GM21619 (cell line): ENCODE measurements around the gene TTC12.

Experiments
- ATAC-seq: cut with Tn5 transposase; IDR thresholded peaks from one replicate; pipeline ENCODE4 v1.9.1; 2021; ENCODE audit not compliant: unreplicated experiment

TTC12 gene

GRCh38 chr11:113400631-113401230 lies 86.3 kb downstream of the TTC12 start:
- no peak for ATAC-seq

DNA sequence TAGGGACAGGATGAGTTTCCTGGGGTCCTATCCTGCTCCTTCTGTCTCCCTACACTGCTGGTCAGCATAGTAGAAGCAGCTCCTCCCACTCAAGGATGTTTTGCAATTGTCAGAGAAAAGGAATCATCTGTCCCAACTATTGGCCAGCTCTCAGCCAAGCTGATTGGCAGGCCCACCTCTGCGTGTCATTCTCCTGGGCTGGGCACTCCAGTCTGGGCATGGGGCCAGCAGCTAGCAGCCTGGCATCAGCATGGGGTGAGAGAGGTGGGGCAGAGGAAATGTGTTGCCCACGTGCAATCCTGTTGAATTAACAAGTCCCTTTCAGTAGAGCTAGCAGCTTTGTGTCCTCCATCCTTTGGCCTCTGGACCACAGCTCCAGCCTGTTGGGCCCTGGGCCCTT lies 87.3 kb downstream of the TTC12 start:
- ATAC-seq, result no peak

DNA sequence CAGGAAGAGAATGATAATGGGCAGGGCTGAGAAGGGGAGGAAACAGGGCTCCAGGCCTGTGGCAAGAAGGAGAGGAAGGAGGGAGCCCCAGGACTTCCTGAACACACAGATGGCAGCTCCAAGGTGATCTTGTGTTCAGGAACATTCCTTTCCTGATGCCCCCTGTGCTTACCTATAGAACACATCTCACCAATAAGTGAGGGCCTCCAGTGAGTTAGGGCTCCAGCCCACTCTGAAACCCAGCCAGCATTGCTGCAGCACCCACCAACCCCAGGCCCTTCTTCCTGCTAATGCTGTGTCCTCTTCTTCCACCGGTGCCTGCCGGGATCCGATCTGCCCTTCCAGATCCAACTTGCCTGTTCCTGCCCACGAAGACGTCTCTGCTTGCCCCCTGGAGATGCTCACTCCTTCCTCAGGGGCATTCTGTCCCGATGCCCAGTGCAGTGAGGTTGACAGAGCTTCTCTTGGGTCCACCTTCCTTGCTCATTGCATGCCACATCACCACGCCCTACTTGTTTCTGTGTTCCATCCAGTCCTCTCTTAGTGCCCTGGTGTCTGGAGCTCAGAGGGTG lies 90.6 kb downstream of the TTC12 start:
- no peak for ATAC-seq

DNA sequence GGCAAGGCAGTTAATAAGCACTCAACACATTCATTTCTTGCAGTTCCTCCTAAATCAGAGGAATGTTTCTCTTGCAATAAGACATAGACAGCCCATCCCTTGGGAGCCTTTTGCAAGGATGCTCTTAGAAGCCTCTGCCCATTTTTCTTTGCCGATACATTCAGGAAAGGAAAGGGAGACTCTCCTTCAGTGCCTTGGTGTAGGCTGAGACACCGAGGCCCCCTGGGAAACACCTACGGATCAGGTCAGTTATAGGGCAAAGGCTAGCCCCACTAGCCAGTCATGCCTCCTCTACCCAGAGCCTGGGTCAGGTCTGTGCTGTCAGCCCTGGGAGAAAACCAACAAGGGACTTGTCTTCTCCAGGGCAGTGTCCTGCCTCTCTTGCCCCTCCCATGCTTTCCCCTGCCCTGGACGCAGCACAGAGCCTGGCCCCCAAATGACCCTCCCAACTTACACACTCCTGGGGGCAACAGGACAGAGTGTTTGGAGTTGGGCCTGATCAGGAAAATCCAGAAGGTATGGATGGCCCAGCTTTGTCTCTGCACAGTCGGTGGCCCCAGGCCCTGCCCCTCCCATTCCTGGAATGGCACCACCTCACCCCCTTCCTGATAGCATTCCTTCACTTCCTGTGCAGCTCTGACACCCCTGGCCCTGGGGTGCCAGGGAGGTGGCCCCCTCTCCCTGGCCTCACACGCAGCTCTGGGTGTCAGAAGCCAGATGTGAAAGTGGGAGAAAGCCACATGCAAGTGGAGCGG lies 91.5 kb downstream of the TTC12 start:
- ATAC-seq, result no peak

DNA sequence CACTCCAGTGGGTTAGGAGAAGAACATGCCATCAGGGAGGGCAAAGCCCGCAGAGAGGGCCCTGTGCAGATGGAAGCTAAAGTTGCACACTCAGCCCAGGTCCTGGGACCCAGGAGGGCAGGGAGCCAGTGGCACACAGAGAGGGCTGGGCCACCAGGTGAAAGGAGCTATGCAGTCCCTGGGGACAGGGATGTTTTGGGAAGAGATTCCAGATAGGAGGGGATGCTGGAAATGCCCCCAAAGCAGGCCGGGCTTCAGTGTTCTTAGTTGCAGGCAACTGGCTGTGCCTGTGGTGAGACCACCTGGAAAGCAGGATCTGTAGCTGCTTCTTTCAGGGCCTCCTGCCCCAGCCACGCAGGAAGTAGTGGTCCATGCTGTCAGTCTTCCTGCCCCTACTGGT lies 92.8 kb downstream of the TTC12 start:
- ATAC-seq, result no peak

DNA sequence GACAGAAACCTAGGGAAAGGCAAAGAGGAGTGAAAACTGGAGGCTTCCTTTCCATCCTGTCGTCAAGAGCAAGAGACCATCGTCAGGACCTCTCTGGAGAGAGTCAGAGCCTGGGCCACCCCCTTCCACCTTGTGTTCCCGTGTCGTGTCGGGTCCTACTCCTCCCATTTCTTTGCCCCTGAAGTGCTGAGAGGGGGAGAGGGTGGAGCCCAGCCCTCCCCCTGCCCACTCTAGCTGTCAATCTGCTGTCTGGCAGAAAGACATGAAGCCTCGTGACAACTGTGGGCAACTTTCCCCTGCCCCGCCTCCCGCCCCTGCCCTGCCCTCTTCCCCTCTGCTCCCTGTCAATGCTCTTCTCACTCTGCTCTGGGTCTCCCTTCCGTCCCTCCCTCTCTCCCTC lies 93.8 kb downstream of the TTC12 start:
- no peak for ATAC-seq

DNA sequence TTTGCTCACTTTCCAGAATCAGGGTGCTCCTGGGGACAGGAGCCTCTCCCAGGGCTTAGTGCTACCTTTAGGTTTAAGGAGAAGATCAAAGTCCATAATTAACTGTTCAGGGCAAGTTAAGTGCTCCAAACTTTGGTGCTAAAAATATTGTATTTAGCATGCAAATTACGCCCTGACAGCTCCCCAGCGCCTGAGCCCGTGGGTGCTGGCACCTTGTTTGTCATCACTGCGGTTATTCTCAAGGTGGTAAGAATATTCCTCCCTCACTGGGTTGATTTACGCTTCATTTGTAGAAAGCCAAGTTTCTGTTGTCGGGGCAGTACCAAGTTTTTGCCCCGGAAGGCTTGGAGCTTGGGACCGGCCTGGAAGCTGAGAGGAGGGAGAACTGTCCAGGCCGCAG lies 94.5 kb downstream of the TTC12 start:
- no peak for ATAC-seq

DNA sequence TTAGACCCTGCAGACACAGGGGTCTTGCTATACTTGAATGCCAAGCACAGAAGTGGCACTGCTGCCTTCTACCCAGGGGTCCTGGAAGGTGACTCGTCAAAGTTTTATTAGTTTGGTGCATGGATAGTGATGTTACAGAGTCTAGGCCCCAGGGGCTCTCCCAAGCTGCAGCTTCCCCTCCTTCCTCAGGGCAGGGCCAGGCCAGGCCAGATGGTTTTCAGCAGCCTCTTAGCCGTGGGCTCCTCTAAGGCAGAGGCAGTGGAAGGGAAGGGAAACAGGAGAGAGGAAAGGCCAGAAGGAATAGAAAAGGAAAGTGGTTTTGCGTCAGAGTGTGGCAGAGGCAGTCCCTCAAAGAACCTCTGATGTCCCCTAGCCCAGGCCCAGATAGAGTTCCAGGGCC lies 95.1 kb downstream of the TTC12 start:
- no peak for ATAC-seq

DNA sequence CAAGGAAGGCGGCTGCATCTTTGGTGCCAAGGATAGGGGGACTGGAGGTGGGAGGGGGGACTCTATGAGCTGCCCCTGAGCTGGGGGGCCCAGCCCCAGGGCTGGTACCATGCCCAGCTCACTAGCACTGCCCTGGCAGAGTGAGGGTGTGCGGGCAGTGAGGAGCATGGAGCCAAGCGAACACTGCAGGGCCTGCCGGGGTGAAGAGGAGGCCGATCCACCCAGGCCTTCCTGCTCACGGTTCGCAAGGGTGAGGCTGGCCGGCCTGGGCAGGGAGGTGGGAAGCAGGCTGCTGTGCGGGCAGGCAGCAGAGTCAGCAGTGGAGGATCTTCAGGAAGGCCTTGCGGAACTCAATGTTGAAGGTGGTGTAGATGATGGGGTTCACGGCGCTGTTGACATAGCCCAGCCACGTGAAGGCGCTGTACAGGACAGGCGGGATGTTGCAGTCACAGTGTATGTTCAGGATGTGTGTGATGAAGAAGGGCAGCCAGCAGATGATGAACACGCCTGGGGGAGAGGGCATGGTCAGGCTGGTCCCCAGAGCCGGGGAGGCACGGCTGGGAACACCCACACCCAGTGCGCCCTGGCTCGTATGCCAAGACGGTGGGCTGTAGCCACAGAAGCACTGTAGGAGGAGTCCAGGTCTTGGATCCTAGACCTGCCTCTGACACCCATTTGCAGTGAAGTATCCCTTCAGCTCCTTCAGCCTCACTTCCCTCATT lies 96.2 kb downstream of the TTC12 start:
- ATAC-seq, result no peak

DNA sequence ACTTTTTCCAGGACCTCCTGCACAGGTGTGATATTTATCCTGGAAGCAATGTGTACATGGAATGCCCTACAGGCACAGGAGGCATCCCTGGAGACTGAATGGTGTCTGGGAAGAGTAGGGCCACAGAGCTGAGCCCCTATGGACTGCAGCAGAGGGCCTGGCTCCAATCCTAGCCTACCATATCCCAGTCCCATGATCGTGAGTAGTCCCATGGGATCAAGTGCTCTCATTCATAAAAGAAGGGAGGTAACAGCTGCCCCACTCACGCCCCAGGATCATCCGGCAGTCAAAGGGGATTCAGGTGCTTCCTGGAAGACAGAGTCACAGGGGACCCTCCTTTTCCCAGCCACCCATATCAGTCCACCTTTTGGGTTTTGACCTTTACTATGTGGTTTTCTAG lies 97.2 kb downstream of the TTC12 start:
- ATAC-seq, result no peak

DNA sequence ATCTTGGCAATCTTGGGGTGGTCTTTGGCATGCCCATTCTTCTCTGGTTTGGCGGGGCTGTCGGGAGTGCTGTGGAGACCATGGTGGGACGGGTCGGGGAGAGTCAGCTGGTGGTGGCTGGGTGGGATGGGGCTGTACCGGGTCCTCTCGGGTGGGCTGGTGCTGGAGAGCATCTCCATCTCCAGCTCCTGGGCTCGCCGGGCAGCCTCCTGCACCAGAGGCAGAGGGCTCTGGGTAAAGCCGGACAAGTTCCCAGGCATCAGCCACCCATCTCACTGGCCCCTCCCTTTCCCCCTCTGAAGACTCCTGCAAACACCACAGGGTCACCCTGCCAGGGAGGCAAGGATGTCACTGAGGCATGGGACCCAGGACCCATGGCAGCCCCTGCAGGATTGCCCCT lies 98.3 kb downstream of the TTC12 start:
- no peak for ATAC-seq

GRCh38 chr11:113415343-113415742 lies 101.0 kb downstream of the TTC12 start:
- ATAC-seq, result no peak
